Panc1 (cell line): Measurements from ENCODE around the gene CA10. TPM values are rescaled to one million over a fixed set of nuclear protein-coding genes. Genes with fewer than 3 reads are reported as not detected.

Experiments
- ATAC-seq: fragments of 200-7000 bp; cut with Tn5 transposase; 2 replicates; pipeline ENCODE4 v1.9.1; 2020; ENCODE audit warnings: mild to moderate bottlenecking, moderate library complexity
- BruUV-seq: library from RNA; stranded (reverse); fragments of 400-500 nt; replicated peaks from 2 replicates; lab custom pipeline; 2021; lab: Mats Ljungman, UMichigan
- CTCF ChIA-PET: fragments of 300-600 bp; sonication (Branson Sonifier 250); formaldehyde crosslinking; loops from one replicate; lab custom pipeline; 2022; ENCODE audit warnings: antibody characterized with exemption; lab: Charles Lee
- POLR2A ChIA-PET: fragments of 300-600 bp; sonication (Branson Sonifier 250); formaldehyde crosslinking; loops from one replicate; lab custom pipeline; 2022; ENCODE audit warnings: antibody characterized with exemption; lab: Charles Lee
- DNase-seq: peaks from one replicate; pipeline ENCODE4 v3.0.0-alpha.2; 2010; ENCODE audit warnings: low read depth, low spot score
- H3K27ac ChIP-seq: 2 replicates; pipeline ENCODE4 v1.5.1; 2011; ENCODE audit warnings: mild to moderate bottlenecking, low read length, inconsistent platforms
- H3K27me3 ChIP-seq: fragments of 200-500 bp; sonication (Bioruptor generic); 2 replicates; pipeline ENCODE4 v1.6.0; 2014; ENCODE audit warnings: low read length, inconsistent platforms; ENCODE audit not compliant: control insufficient read depth, insufficient read depth
- H3K36me3 ChIP-seq: fragments of 200-500 bp; sonication (Bioruptor generic); 2 replicates; pipeline ENCODE4 v1.5.1; 2014; ENCODE audit warnings: inconsistent platforms, mild to moderate bottlenecking, low read length, moderate library complexity; ENCODE audit not compliant: control insufficient read depth, insufficient read depth
- H3K4me1 ChIP-seq: 2 replicates; pipeline ENCODE4 v1.5.1; 2011; ENCODE audit warnings: inconsistent platforms, mild to moderate bottlenecking, low read length, moderate library complexity; ENCODE audit not compliant: control insufficient read depth, insufficient read depth
- H3K4me3 ChIP-seq, 2 experiments: 2 replicates each; pipeline ENCODE4 v1.5.1; 2011 to 2012; ENCODE audit warnings: low read depth in 2 of 2, low read length in 2 of 2, mild to moderate bottlenecking in 2 of 2, inconsistent platforms in 1 of 2, moderate library complexity in 1 of 2
- H3K9me3 ChIP-seq: fragments of 200-500 bp; sonication (Bioruptor generic); 2 replicates; pipeline ENCODE4 v1.5.1; 2014; ENCODE audit warnings: low read depth, mild to moderate bottlenecking, inconsistent platforms, low read length, moderate library complexity; ENCODE audit not compliant: control insufficient read depth, insufficient read depth
- POLR2AphosphoS5 ChIP-seq: IDR thresholded peaks from 2 replicates; pipeline ENCODE4 v1.6.1; 2012; ENCODE audit warnings: mild to moderate bottlenecking, low read depth, low read length, moderate library complexity
- REST ChIP-seq, 2 experiments: IDR thresholded peaks; 2 replicates each; pipeline ENCODE4 v1.6.1; 2011 to 2012; ENCODE audit warnings: low read depth in 2 of 2, control low read depth in 1 of 2, low read length in 1 of 2, mild to moderate bottlenecking in 1 of 2, moderate library complexity in 1 of 2; ENCODE audit not compliant: insufficient read depth in 1 of 2
- SIN3A ChIP-seq: IDR thresholded peaks from 2 replicates; pipeline ENCODE4 v1.6.1; 2012; ENCODE audit warnings: low read depth, mild to moderate bottlenecking, low read length, moderate library complexity, borderline replicate concordance; ENCODE audit not compliant: insufficient read depth
- TCF7L2 ChIP-seq: IDR thresholded peaks from 2 replicates; pipeline ENCODE4 v1.6.1; 2011; ENCODE audit warnings: mild to moderate bottlenecking, low read depth, low read length, inconsistent platforms
- in situ Hi-C: cut with HindIII; loops from 2 replicates; pipeline ENCODE4 v1.10.0; 2016; ENCODE audit warnings: low sequenced_read_pairs, low pct_unique_long_range_greater_than_20kb
- intact Hi-C: fragments of 100-400 bp; cut with micrococcal nuclease; formaldehyde crosslinking; loops from one replicate; pipeline ENCODE4 v1.10.0; 2022; ENCODE audit not compliant: unreplicated experiment
- total RNA-seq: library from RNA; stranded (reverse); gene quantifications from one replicate; pipeline ENCODE4 v1.2.1, GENCODE V29; 2021; ENCODE audit not compliant: unreplicated experiment
- TF ChIP-seq, protein P1 (sequence below): fragments of 450-650 bp; IDR thresholded peaks from 2 replicates; pipeline ENCODE4 v1.5.1; 2017; ENCODE audit warnings: mild to moderate bottlenecking

Gene CA10
- total RNA-seq, 1 experiment from 2014 or later: not detected

- no peak for DNase-seq
- Histone ChIP-seq H3K9me3 (no peaks in the 10 kb centered on the region), H3K36me3 (no peaks in the 10 kb centered on the region; the same call in 1 of the 2 replicates), H3K4me3 (no peak overlapping the region), H3K27me3 (no peaks in the 10 kb centered on the region; the same call in 1 of the 2 replicates), H3K4me1 (no peaks in the 10 kb centered on the region), H3K27ac (no peak overlapping the region)
- intact Hi-C loops (no loop called here), in situ Hi-C loops (no loop called here)
- TF ChIP-seq, protein P1, sequence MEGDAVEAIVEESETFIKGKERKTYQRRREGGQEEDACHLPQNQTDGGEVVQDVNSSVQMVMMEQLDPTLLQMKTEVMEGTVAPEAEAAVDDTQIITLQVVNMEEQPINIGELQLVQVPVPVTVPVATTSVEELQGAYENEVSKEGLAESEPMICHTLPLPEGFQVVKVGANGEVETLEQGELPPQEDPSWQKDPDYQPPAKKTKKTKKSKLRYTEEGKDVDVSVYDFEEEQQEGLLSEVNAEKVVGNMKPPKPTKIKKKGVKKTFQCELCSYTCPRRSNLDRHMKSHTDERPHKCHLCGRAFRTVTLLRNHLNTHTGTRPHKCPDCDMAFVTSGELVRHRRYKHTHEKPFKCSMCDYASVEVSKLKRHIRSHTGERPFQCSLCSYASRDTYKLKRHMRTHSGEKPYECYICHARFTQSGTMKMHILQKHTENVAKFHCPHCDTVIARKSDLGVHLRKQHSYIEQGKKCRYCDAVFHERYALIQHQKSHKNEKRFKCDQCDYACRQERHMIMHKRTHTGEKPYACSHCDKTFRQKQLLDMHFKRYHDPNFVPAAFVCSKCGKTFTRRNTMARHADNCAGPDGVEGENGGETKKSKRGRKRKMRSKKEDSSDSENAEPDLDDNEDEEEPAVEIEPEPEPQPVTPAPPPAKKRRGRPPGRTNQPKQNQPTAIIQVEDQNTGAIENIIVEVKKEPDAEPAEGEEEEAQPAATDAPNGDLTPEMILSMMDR: no peak
- TF ChIP-seq TCF7L2: no peak
- TF ChIP-seq POLR2AphosphoS5: no peak
- no peak for TF ChIP-seq REST (IDR thresholded peaks at IDR 0.05; ENCODE audit: insufficient read depth in 1 of 2, low read depth in 2 of 2, low read length in 1 of 2)
- no peak for TF ChIP-seq SIN3A
- BruUV-seq: no TSS peak
- ChIA-PET CTCF (no interaction called here), POLR2A (no interaction called here)
- no peak for ATAC-seq
These were observed 316.8 kb downstream of the CA10 start for GRCh38 chr17:51841669-51842068.

GRCh38 chr17:51840688-51841087, 317.8 kb downstream of the CA10 start:
- ChIA-PET POLR2A (no interaction called here), CTCF (no interaction called here)
- no TSS peak for BruUV-seq
- H3K27me3 ChIP-seq: no peaks in the 10 kb centered on the region; the same call in 1 of the 2 replicates
- TF ChIP-seq POLR2AphosphoS5 (no peak), REST (IDR thresholded peaks at IDR 0.05; ENCODE audit: insufficient read depth in 1 of 2, low read depth in 2 of 2, low read length in 1 of 2) (no peak), TCF7L2 (no peak), SIN3A (no peak)
- TF ChIP-seq, protein P1: no peak
- no peak overlapping the region for H3K27ac ChIP-seq
- no peaks in the 10 kb centered on the region for H3K9me3 ChIP-seq
- in situ Hi-C loops (no loop called here), intact Hi-C loops (no loop called here)
- DNase-seq: no peak
- no peak for ATAC-seq
- no peak overlapping the region for H3K4me3 ChIP-seq
- H3K36me3 ChIP-seq: no peaks in the 10 kb centered on the region; the same call in 1 of the 2 replicates
- H3K4me1 ChIP-seq: no peaks in the 10 kb centered on the region
